Peyer's patch (tissue), 4 donors: ENCODE data around the gene ITFG2. TPM values are rescaled to one million over a fixed set of nuclear protein-coding genes. Genes with fewer than 3 reads are reported as not detected.

ENCODE experiments used
- DNase-seq, 3 donors: peaks; one replicate each; pipeline ENCODE4 v3.0.0-alpha.2; 2017 to 2019
- H3K27ac ChIP-seq, 4 donors: fragments of 200-600 bp; sonication (generic); one replicate each; pipeline ENCODE4 v1.5.1; 2016 to 2019
- H3K27me3 ChIP-seq, 2 donors: fragments of 200-600 bp; sonication (generic); one replicate each; pipeline ENCODE4 v1.5.1; 2019
- H3K36me3 ChIP-seq, 3 donors: fragments of 200-600 bp; sonication (generic); one replicate each; pipeline ENCODE4 v1.5.1; 2016 to 2019
- H3K4me1 ChIP-seq, 4 donors: fragments of 200-600 bp; sonication (generic); one replicate each; pipeline ENCODE4 v1.5.1; 2016 to 2019
- H3K4me3 ChIP-seq, 4 donors: fragments of 200-600 bp; sonication (generic); 1 replicate in 3 of 4; 2 replicates in 1 of 4; pipeline ENCODE4 v1.5.1; 2016 to 2019; ENCODE audit warnings: mild to moderate bottlenecking in 1 of 4
- H3K9me3 ChIP-seq, 4 donors: fragments of 200-600 bp; sonication (generic); one replicate each; pipeline ENCODE4 v1.5.1; 2016 to 2019; ENCODE audit warnings: mild to moderate bottlenecking in 1 of 4
- POLR2A ChIP-seq, 2 donors: fragments of 450-650 bp; IDR thresholded peaks; one replicate each; pipeline ENCODE4 v1.5.1; 2017; ENCODE audit warnings: antibody characterized with exemption in 2 of 2, mild to moderate bottlenecking in 2 of 2, moderate library complexity in 2 of 2
- total RNA-seq, 4 donors: library from RNA; depleted of rRNA; stranded (reverse); fragments of >200 nt; gene quantifications; one replicate each; pipeline ENCODE4 v1.1.0, GENCODE V29; 2016
- TF ChIP-seq, protein P1 (sequence below), 6 experiments: fragments of 450-650 bp in 4 of 6; fragments of 200-600 bp in 2 of 6; sonication (generic) in 1 of 6; IDR thresholded peaks; one replicate each; pipeline ENCODE4 v1.5.1; 2017 to 2019; ENCODE audit warnings: antibody characterized with exemption in 6 of 6, mild to moderate bottlenecking in 3 of 6, moderate library complexity in 1 of 6

Gene ITFG2
- total RNA-seq, 4 donors from 2014 or later = 50.8 to 119 (median 102) TPM

DNA sequence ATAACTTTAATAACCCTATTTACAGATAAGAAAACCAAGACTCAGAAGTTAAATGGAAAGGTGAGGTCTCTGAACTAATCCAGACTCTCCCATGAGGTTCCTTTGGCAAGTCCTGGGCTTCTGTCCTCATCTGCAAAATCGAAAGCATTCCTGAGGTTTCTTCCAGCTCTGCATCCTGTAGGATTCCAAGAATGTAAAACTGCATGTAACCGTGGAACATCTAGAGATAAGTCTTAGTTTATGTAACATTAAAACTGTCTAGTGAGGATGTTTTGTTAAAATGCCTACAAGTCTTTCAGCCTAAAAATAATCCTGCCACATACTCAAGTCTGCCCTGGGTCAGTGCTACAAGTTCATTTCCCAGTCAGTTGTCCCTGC lies 7.3 kb upstream of the ITFG2 start:
- H3K27ac ChIP-seq = no peak overlapping the region
- no peaks in the 10 kb centered on the region for H3K4me1 ChIP-seq
- no peak overlapping the region for H3K4me3 ChIP-seq
- H3K9me3 ChIP-seq = no peaks in the 10 kb centered on the region
- no peak for TF ChIP-seq POLR2A (IDR thresholded peaks at IDR 0.05)
- TF ChIP-seq, protein P1, sequence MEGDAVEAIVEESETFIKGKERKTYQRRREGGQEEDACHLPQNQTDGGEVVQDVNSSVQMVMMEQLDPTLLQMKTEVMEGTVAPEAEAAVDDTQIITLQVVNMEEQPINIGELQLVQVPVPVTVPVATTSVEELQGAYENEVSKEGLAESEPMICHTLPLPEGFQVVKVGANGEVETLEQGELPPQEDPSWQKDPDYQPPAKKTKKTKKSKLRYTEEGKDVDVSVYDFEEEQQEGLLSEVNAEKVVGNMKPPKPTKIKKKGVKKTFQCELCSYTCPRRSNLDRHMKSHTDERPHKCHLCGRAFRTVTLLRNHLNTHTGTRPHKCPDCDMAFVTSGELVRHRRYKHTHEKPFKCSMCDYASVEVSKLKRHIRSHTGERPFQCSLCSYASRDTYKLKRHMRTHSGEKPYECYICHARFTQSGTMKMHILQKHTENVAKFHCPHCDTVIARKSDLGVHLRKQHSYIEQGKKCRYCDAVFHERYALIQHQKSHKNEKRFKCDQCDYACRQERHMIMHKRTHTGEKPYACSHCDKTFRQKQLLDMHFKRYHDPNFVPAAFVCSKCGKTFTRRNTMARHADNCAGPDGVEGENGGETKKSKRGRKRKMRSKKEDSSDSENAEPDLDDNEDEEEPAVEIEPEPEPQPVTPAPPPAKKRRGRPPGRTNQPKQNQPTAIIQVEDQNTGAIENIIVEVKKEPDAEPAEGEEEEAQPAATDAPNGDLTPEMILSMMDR (IDR thresholded peaks at IDR 0.05) = no peak
- DNase-seq = no peak
- peaks cover 0 to 46% (median 0%) of the 10 kb centered on the region in 3 donors for H3K36me3 ChIP-seq
- H3K27me3 ChIP-seq = no peaks in the 10 kb centered on the region

DNA sequence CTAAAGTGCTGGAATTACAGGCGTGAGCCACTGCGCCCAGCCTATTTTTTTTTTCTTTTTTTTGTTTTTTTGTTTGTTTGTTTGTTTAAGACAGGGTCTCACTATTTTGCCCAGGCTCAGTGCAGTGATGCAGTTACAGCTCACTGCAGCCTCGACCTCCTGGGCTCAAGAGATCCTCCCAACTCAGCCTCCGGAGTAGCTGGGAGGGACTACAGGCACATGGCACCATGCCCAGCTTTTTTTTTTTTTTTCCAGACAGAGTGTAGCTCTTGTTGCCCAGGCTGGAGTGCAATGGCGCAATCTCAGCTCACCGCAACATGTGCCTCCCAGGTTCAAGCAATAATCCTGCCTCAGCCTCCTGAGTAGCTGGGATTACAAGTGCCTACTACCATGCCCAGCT lies 5.8 kb upstream of the ITFG2 start:
- Histone ChIP-seq H3K36me3 (peaks cover 0 to 31% (median 0%) of the 10 kb centered on the region in 3 donors), H3K9me3 (no peaks in the 10 kb centered on the region), H3K27ac (no peak overlapping the region), H3K4me1 (no peaks in the 10 kb centered on the region), H3K4me3 (no peak overlapping the region), H3K27me3 (no peaks in the 10 kb centered on the region)
- DNase-seq = no peak
- TF ChIP-seq, protein P1 (IDR thresholded peaks at IDR 0.05) = no peak
- TF ChIP-seq POLR2A (IDR thresholded peaks at IDR 0.05) = no peak

DNA sequence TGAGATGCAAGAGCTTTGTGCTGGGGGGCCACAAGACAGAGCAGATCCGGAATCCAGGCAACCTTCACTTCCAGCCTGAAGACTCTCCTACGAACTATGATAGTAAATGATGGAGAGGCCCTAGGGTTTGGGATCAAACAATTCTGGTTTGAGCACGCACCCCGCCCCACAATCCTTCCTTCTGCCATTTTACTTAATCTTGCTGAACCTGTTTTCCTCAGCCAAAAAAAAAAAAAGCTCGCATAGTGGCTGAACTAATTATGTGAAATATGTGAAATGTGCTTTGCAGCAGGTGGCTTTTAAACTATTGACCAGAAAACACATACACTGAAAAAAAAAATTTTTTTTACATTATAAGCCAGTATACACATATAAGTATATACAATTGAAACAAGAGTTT lies 667 bp upstream of the ITFG2 start:
- Histone ChIP-seq H3K27ac (peak overlapping the region in 2 of 4 donors; percentile 78 to 90), H3K4me1 (peaks cover 0 to 17% (median 12%) of the 10 kb centered on the region in 4 donors), H3K4me3 (peak overlapping the region; percentile 61 to 80 (median 72)), H3K27me3 (no peaks in the 10 kb centered on the region), H3K36me3 (no peaks in the 10 kb centered on the region), H3K9me3 (no peaks in the 10 kb centered on the region)
- DNase-seq = no peak
- TF ChIP-seq, protein P1 (IDR thresholded peaks at IDR 0.05) = no peak
- no peak for TF ChIP-seq POLR2A (IDR thresholded peaks at IDR 0.05)

DNA sequence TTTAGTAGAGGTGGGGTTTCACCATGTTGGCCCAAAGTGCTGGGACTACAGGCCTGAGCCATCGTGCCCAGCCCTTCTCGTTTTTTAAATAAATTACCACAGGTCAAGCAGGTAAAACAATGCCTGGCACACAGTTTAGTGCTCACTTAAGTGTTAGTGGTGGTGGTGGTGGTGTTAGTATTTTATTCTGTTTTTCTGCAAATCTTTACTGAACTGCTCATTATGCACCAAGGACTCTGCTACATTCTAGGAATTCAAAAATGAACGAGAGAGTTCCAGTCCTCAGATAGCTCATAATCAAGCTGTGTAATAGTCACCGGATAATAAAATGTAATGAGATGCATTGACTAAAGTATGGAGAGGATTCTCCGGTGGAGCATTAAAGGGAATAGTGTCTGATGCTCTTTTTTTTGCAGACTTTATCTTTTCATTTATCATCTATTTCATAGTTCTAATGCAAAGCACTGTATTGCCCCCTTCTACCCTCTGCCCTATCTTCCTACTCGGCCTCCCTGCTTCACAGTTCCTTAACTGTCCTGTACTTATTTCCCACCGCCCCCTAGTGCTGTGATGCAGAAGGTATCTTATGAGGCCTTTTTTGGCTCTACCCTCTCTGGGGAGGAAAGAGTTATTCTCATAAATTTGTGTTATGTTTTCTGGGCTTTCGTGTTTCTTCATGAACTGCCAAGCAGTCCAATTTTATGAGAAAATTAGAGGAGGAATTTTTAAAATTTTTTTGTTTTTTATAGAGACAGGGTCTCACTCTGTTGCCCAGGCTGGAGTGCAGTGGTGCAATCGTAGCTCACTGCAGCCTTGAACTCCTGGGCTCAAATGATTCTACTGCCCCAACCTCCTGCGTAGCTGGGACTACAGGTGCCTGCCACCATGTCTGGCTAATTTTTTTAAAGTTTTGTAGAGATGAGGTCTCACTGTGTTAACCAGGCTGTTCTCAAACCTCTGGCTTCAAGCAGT lies 1.0 kb downstream of the ITFG2 start:
- no peaks in the 10 kb centered on the region for H3K27me3 ChIP-seq
- peak in 2 of 3 donors; percentile 68 to 69 for DNase-seq
- TF ChIP-seq, protein P1 (IDR thresholded peaks at IDR 0.05) = peak; percentile 46 to 69 (median 60)
- no peak for TF ChIP-seq POLR2A (IDR thresholded peaks at IDR 0.05)
- H3K4me3 ChIP-seq = peak overlapping the region; percentile 61 to 80 (median 72)
- H3K4me1 ChIP-seq = peaks cover 0 to 17% (median 12%) of the 10 kb centered on the region in 4 donors
- no peaks in the 10 kb centered on the region for H3K9me3 ChIP-seq
- peak overlapping the region; percentile 78 to 94 (median 92) for H3K27ac ChIP-seq
- peaks cover 0 to 15% (median 0%) of the 10 kb centered on the region in 3 donors for H3K36me3 ChIP-seq

DNA sequence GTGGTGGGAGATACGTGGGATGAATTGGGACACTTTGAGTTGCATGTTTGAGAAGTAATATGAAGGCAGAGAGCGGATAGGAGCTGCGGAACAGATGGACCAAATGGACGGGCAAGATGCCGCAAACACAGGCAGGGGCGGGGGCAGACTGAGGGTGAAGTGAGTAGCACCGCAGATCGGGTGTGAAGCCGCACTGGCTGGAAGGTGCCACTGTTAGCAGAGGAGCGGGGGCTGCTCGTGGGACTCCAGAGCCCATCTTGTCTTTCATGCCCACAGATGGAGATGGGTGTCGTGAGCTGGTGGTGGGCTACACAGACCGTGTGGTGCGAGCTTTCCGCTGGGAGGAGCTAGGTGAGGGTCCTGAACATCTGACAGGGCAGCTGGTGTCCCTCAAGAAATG lies 7.3 kb downstream of the ITFG2 start:
- Histone ChIP-seq H3K27ac (no peak overlapping the region), H3K27me3 (no peaks in the 10 kb centered on the region), H3K4me3 (no peak overlapping the region), H3K4me1 (peaks cover 0 to 2% (median 0%) of the 10 kb centered on the region in 4 donors), H3K36me3 (peaks cover 0 to 78% (median 0%) of the 10 kb centered on the region in 3 donors), H3K9me3 (no peaks in the 10 kb centered on the region)
- no peak for TF ChIP-seq POLR2A (IDR thresholded peaks at IDR 0.05)
- TF ChIP-seq, protein P1 (IDR thresholded peaks at IDR 0.05) = no peak
- no peak for DNase-seq
